Measurements from ENCODE around the gene NLRP13.

The NLRP13 gene

GRCh38 chr19:55907286-55907685, 24.9 kb downstream of the NLRP13 start:
- DNase-seq (ENCODE audit: low read depth in 2 of 3, low spot score in 2 of 3): no peak

- no peak for DNase-seq (ENCODE audit: low read depth in 2 of 3, low spot score in 2 of 3)
These were observed 29.9 kb downstream of the NLRP13 start for GRCh38 chr19:55902080-55902751.

DNA sequence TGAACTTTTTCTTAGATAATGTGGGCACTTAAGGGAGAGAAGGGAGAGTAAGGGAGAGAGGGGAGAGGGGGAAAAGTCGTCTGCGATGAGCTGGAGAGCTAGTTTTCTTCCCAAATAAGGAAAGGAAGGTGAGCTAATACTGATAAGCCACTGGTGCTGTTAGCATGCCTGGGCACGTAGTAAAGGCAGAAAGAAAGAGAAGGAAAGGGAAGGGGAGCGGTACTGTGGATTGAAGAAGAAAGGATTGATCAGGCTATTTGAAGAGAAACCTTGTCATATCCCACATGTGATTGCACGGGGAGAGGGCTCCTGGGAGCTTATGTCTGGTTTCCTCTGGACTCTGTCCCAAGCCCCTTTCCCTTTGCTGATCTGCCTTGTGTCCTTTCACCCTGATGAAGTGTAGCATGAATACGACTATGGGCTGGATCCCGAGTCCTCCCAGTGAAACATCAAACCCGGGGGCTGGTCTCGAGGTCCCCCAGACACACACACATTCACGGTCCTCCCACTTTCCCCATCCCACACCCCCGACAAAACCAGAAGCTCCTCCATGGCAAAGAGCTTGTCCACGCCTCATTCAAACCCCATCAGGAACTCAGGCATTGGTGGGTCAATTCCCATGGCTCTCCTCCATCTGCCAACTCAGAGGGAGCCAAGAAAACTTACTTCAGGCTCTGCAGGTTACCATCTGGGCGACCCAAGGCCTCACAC, 30.6 kb downstream of the NLRP13 start:
- DNase-seq (ENCODE audit: low read depth in 2 of 3, low spot score in 2 of 3): no peak

DNA sequence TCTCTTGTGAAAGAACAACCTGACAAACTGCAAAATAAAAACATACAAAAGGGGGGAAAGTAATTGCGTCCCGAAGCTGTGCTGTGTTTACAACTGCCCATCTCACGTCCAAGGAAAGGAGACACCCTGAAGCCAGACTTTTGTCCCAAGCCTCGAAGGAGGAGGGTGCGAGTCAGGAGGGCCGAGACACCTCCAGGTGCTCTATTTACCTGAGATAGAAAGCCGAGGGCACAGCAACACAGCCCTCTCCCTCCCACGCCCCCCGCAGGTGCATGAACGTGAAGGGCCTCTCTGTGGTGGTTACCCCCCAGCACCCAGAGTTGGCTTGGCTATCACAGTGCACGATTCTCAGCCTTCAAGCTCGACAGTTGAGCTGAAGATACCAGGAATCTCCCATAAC, 33.2 kb downstream of the NLRP13 start:
- no peak for DNase-seq (ENCODE audit: low read depth in 2 of 3, low spot score in 2 of 3)

GRCh38 chr19:55882626-55883025, 49.5 kb downstream of the NLRP13 start:
- DNase-seq (ENCODE audit: low read depth in 2 of 3, low spot score in 2 of 3): no peak

- DNase-seq (ENCODE audit: low read depth in 2 of 3, low spot score in 2 of 3): no peak
These were observed 54.9 kb downstream of the NLRP13 start for GRCh38 chr19:55877211-55877610.

GRCh38 chr19:55870736-55871135, 61.4 kb downstream of the NLRP13 start:
- DNase-seq (ENCODE audit: low read depth in 2 of 3, low spot score in 2 of 3): no peak

- no peak for DNase-seq (ENCODE audit: low read depth in 2 of 3, low spot score in 2 of 3)
These were observed 65.0 kb downstream of the NLRP13 start for GRCh38 chr19:55867101-55867500.

GRCh38 chr19:55866521-55866920, 65.6 kb downstream of the NLRP13 start:
- no peak for DNase-seq (ENCODE audit: low read depth in 2 of 3, low spot score in 2 of 3)

GRCh38 chr19:55858969-55859368, 73.2 kb downstream of the NLRP13 start:
- no peak for DNase-seq (ENCODE audit: low read depth in 2 of 3, low spot score in 2 of 3)

DNA sequence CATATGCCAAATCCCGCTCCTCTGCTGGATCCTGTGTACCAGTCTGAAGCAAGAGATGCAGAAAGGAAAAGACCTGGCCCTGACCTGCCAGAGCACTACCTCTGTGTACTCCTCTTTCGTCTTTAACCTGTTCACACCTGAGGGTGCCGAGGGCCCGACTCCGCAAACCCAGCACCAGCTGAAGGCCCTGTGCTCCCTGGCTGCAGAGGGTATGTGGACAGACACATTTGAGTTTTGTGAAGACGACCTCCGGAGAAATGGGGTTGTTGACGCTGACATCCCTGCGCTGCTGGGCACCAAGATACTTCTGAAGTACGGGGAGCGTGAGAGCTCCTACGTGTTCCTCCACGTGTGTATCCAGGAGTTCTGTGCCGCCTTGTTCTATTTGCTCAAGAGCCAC, 73.7 kb downstream of the NLRP13 start:
- DNase-seq (ENCODE audit: low read depth in 2 of 3, low spot score in 2 of 3): no peak

DNA sequence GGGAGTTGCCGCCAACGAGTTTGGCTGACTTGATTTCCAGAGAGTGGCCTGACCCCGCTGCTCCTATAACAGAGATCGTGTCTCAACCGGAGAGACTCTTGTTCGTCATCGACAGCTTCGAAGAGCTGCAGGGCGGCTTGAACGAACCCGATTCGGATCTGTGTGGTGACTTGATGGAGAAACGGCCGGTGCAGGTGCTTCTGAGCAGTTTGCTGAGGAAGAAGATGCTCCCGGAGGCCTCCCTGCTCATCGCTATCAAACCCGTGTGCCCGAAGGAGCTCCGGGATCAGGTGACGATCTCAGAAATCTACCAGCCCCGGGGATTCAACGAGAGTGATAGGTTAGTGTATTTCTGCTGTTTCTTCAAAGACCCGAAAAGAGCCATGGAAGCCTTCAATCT, 74.2 kb downstream of the NLRP13 start:
- DNase-seq (ENCODE audit: low read depth in 2 of 3, low spot score in 2 of 3): no peak

GRCh38 chr19:55857149-55857548, 75.0 kb downstream of the NLRP13 start:
- no peak for DNase-seq (ENCODE audit: low read depth in 2 of 3, low spot score in 2 of 3)

DNA sequence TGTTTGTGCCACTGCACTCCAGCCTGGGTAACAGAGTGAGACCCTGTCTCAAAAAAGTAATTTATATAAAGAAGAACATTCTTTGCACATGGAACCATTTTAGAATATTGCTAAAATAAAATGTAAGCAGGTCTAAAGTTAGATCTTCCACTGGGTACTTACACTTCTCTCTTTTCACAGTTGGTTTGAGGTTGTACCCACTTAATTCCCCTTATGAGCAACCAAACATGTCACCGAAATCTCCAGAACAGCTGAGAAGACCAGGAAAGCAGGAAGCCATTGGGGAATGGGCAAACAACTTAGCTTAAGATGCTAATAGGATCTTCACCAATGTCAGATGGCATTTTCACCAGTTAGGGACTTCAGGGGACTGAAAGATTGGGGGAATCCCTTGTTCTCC, 77.0 kb downstream of the NLRP13 start:
- DNase-seq (ENCODE audit: low read depth in 2 of 3, low spot score in 2 of 3): no peak

Measured in activated CD8-positive, alpha-beta memory T cell treated with anti-CD3 and anti-CD28 coated beads for 48 hours (primary cell).